Fibroblast of lung (primary cell): Measurements from ENCODE around the gene TCERG1L. TPM values are rescaled to one million over a fixed set of nuclear protein-coding genes. Genes with fewer than 3 reads are reported as not detected.
"Not testable (repeated sequence)": the region's sequence is repeated elsewhere in the genome, so short reads cannot be mapped to it uniquely, and the experiment has no call there.

Experiments used
- DNase-seq, 2 donors: peaks; one replicate each; pipeline versions ENCODE4 v3.0.0 to v3.0.0-alpha.2; 2010; ENCODE audit warnings: low read depth in 2 of 2
- H2AFZ ChIP-seq: 2 replicates; pipeline ENCODE4 v1.5.1; 2012; ENCODE audit warnings: low read length, control low read depth, inconsistent platforms
- H3K27ac ChIP-seq: 2 replicates; pipeline ENCODE4 v1.5.1; 2011; ENCODE audit warnings: low read length, control low read depth; ENCODE audit not compliant: insufficient read depth
- H3K27me3 ChIP-seq: 2 replicates; pipeline ENCODE4 v1.5.1; 2011; ENCODE audit warnings: mild to moderate bottlenecking, low read length; ENCODE audit not compliant: control insufficient read depth, insufficient read depth
- H3K36me3 ChIP-seq: 2 replicates; pipeline ENCODE4 v1.5.1; 2011; ENCODE audit warnings: low read length; ENCODE audit not compliant: control insufficient read depth, insufficient read depth
- H3K4me1 ChIP-seq: 2 replicates; pipeline ENCODE4 v1.5.1; 2011; ENCODE audit warnings: low read length; ENCODE audit not compliant: control insufficient read depth, insufficient read depth; ENCODE audit errors: extremely low read depth
- H3K4me2 ChIP-seq: 2 replicates; pipeline ENCODE4 v1.5.1; 2011; ENCODE audit warnings: low read length, control low read depth; ENCODE audit not compliant: insufficient read depth; ENCODE audit errors: extremely low read depth
- H3K4me3 ChIP-seq, 4 experiments: fragments of 200-600 bp in 1 of 4; sonication (generic) in 1 of 4; replicated peaks in 1 of 4; 2 replicates each; pipeline ENCODE4 v1.5.1; 2011 to 2016; ENCODE audit warnings: low read length in 4 of 4, low read depth in 3 of 4, mild to moderate bottlenecking in 3 of 4, control low read depth in 2 of 4, inconsistent platforms in 1 of 4, mixed read lengths in 1 of 4; ENCODE audit not compliant: insufficient read depth in 1 of 4; ENCODE audit errors: control extremely low read depth in 1 of 4
- H3K79me2 ChIP-seq: 2 replicates; pipeline ENCODE4 v1.5.1; 2012; ENCODE audit warnings: mild to moderate bottlenecking, low read length, inconsistent platforms; ENCODE audit not compliant: control insufficient read depth, insufficient read depth
- H3K9ac ChIP-seq: 2 replicates; pipeline ENCODE4 v1.5.1; 2011; ENCODE audit warnings: mild to moderate bottlenecking, low read length, control low read depth; ENCODE audit not compliant: insufficient read depth
- H3K9me3 ChIP-seq: 2 replicates; pipeline ENCODE4 v1.5.1; 2012; ENCODE audit warnings: low read depth, low read length; ENCODE audit not compliant: control insufficient read depth, insufficient read depth
- H4K20me1 ChIP-seq: 2 replicates; pipeline ENCODE4 v1.5.1; 2011; ENCODE audit warnings: low read length; ENCODE audit not compliant: control insufficient read depth, insufficient read depth; ENCODE audit errors: extremely low read depth
- EZH2 ChIP-seq: IDR thresholded peaks from 2 replicates; pipeline ENCODE4 v1.5.1; 2012; ENCODE audit warnings: low read length, control low read depth, mild to moderate bottlenecking; ENCODE audit errors: missing control alignments
- polyA plus RNA-seq, 2 donors: library from polyadenylated mRNA; depleted of rRNA in 1 of 2; stranded (reverse) in 1 of 2; unstranded in 1 of 2; fragments of >200 nt; gene quantifications; 2 replicates each; pipeline ENCODE4 v1.2.1, GENCODE V29; 2011 to 2012; ENCODE audit warnings: missing spikeins in 1 of 2
- total RNA-seq: library from RNA; depleted of rRNA; stranded (reverse); fragments of >200 nt; gene quantifications from 2 replicates; pipeline ENCODE4 v1.2.1, GENCODE V29; 2014
- TF ChIP-seq, protein P1 (sequence below), 2 donors: IDR thresholded peaks in 1 of 2; conservative IDR thresholded peaks in 1 of 2; 1 replicate in 1 of 2; 2 replicates in 1 of 2; pipeline ENCODE4 v1.5.1; 2011 to 2012; ENCODE audit warnings: low read length in 2 of 2, control low read depth in 1 of 2, inconsistent platforms in 1 of 2, low read depth in 1 of 2, mild to moderate bottlenecking in 1 of 2

The TCERG1L gene
- total and polyA plus RNA-seq, 2 donors (not counting 1 experiment from before 2014, with no cell fraction given), result 0.02 TPM; not detected in 1

DNA sequence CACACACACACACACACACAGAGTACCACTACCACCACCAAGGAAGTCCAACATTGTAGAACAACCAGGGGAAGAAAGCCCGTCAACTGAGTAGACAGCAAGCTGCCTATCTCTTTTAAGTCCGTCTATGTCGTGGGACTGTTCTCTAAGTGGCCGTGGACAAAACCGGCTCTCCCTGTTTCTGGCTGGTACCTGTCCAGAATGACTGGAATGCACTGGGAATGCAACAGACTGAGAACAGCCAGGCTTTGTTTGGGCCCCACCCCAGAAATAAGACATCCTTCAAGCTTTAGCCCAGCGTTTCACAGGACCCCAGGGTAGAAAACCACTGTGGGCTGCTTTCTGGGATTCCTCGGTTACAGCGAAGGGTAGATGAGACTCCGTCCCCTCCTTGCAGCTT lies 203.6 kb downstream of the TCERG1L start:
- no peak overlapping the region for H3K9ac ChIP-seq
- TF ChIP-seq, protein P1, sequence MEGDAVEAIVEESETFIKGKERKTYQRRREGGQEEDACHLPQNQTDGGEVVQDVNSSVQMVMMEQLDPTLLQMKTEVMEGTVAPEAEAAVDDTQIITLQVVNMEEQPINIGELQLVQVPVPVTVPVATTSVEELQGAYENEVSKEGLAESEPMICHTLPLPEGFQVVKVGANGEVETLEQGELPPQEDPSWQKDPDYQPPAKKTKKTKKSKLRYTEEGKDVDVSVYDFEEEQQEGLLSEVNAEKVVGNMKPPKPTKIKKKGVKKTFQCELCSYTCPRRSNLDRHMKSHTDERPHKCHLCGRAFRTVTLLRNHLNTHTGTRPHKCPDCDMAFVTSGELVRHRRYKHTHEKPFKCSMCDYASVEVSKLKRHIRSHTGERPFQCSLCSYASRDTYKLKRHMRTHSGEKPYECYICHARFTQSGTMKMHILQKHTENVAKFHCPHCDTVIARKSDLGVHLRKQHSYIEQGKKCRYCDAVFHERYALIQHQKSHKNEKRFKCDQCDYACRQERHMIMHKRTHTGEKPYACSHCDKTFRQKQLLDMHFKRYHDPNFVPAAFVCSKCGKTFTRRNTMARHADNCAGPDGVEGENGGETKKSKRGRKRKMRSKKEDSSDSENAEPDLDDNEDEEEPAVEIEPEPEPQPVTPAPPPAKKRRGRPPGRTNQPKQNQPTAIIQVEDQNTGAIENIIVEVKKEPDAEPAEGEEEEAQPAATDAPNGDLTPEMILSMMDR (conservative IDR thresholded peaks at IDR 0.05 in 1 of 2, IDR thresholded peaks at IDR 0.05 in 1 of 2; ENCODE audit: low read depth in 1 of 2, low read length in 2 of 2), result no peak
- no peak for TF ChIP-seq EZH2
- no peaks in the 10 kb centered on the region for H3K36me3 ChIP-seq
- DNase-seq, result no peak
- H3K79me2 ChIP-seq, result no peaks in the 10 kb centered on the region
- no peaks in the 10 kb centered on the region for H4K20me1 ChIP-seq
- H2AFZ ChIP-seq, result no peak overlapping the region
- no peak overlapping the region for H3K4me2 ChIP-seq
- H3K9me3 ChIP-seq, result no peaks in the 10 kb centered on the region
- H3K4me3 ChIP-seq, result no peak overlapping the region
- H3K27ac ChIP-seq, result no peak overlapping the region
- H3K4me1 ChIP-seq, result no peaks in the 10 kb centered on the region
- H3K27me3 ChIP-seq, result no peaks in the 10 kb centered on the region

DNA sequence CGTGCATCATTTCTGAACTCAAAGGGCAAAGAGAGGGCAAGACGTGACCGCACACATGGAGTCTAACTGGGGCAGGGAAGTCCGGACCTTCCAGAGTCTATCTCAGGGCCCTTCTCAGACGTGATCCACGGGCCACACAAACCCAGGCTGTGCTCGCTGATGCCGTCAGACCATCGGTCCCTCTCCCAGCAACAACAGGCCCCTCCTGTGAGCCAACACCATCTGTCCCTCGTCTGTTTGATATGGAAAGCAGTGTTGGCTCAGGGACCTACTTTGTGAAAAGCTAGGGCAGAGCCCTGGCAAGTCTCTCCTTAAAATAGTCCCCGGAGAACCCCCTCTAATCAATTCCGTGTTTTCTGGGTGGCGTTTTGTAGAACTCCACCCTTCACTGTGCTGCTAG lies 208.8 kb downstream of the TCERG1L start:
- no peaks in the 10 kb centered on the region for H3K9me3 ChIP-seq
- H3K4me3 ChIP-seq, result no peak overlapping the region
- no peak overlapping the region for H3K27ac ChIP-seq
- no peak overlapping the region for H2AFZ ChIP-seq
- no peak for DNase-seq
- H3K27me3 ChIP-seq, result no peaks in the 10 kb centered on the region
- no peaks in the 10 kb centered on the region for H4K20me1 ChIP-seq
- H3K4me2 ChIP-seq, result no peak overlapping the region
- H3K4me1 ChIP-seq, result no peaks in the 10 kb centered on the region
- TF ChIP-seq EZH2, result no peak
- TF ChIP-seq, protein P1 (conservative IDR thresholded peaks at IDR 0.05 in 1 of 2, IDR thresholded peaks at IDR 0.05 in 1 of 2; ENCODE audit: low read depth in 1 of 2, low read length in 2 of 2), result no peak
- no peaks in the 10 kb centered on the region for H3K36me3 ChIP-seq
- H3K9ac ChIP-seq, result no peak overlapping the region
- no peaks in the 10 kb centered on the region for H3K79me2 ChIP-seq

DNA sequence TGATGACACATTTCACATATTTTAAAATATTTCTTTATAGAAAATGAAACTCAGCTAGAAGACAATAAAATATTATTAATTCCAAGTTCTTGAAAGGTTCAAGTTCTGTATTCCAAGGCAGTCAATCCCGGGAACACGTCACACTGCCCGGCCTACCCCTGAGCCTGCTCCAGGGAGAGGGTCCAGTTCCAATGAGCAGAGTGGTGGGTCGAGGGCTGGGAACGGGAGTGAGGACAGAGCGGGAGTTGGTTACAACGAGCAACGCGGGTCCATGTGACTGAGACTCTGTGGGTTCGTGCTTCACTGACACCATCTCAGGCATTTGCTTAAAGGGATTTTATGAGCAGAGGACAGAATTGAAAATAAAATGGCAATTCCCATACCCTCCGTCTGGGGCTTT lies 209.4 kb downstream of the TCERG1L start:
- Histone ChIP-seq H3K4me2 (no peak overlapping the region), H2AFZ (no peak overlapping the region), H3K4me1 (no peaks in the 10 kb centered on the region), H3K27ac (no peak overlapping the region), H3K27me3 (no peaks in the 10 kb centered on the region), H3K36me3 (no peaks in the 10 kb centered on the region), H3K4me3 (no peak overlapping the region), H4K20me1 (no peaks in the 10 kb centered on the region), H3K9me3 (no peaks in the 10 kb centered on the region), H3K9ac (no peak overlapping the region), H3K79me2 (no peaks in the 10 kb centered on the region)
- TF ChIP-seq EZH2, result no peak
- TF ChIP-seq, protein P1 (conservative IDR thresholded peaks at IDR 0.05 in 1 of 2, IDR thresholded peaks at IDR 0.05 in 1 of 2; ENCODE audit: low read depth in 1 of 2, low read length in 2 of 2), result no peak
- DNase-seq, result no peak

DNA sequence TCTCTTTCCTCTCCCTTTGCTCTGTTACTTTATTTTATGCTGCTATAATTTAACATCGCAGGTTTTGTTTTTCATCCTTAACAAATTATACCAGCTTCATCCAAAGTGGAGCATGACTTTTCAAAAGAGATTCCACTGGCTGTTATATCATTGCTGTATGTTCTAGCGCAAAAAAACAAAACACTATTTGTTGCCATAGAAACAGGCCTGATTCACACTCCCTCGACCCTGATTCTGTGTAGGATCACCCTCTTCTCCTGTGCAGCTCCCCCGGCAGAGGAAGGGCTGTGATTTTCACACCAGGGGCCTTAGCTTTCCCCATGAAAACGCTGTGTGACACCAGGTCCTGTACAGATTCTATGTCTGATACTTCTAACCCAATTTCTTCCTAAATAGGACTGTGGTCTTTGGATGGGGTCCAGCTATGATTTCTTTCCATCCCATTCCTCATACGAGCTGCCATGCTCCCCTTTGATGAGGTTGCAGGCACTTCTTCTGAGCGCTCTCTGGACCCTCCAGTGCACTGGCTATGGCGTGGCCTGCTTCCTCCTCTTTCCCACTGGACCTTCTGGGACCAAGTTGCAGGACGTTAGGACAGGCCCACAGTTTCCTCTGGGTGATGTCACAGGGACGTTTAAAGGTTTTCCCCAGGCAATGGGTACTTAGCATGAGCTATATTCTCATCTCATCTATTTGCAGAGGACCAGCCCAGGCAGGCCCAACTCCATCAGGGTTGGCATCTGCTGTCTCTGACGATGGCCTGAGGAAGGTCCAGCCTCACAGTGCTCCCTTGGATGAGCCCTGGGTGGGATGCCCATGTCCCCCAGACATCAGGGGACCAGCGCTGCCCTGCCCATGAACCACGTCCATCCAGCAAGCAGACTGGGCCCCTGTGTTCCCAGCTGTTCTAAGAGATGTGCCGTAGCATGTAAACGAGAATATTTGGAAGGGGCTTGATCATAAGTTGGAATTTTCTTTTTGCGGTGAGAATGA lies 210.8 kb downstream of the TCERG1L start:
- DNase-seq, H3K9ac ChIP-seq, H3K4me2 ChIP-seq: not testable (repeated sequence)

More for the DNA sequence above, 210.8 kb downstream of the TCERG1L start:
- not testable (repeated sequence) for H3K27ac ChIP-seq, H3K4me1 ChIP-seq, H3K27me3 ChIP-seq, H3K79me2 ChIP-seq, H3K36me3 ChIP-seq, H3K4me3 ChIP-seq, H4K20me1 ChIP-seq, H3K9me3 ChIP-seq, H2AFZ ChIP-seq
